OCI-LY1 (cell line): ENCODE results near the gene METRN.

Experiments used
- CTCF ChIP-seq: fragments of 200-600 bp; sonication (generic), shearing (Covaris generic); IDR thresholded peaks from 2 replicates; pipeline ENCODE4 v1.5.1; 2017; ENCODE audit warnings: mild to moderate bottlenecking, antibody characterized with exemption, low read length, moderate library complexity, mixed read lengths
- EZH2 ChIP-seq: fragments of 200-600 bp; sonication (generic), shearing (Covaris generic); IDR thresholded peaks from 2 replicates; pipeline ENCODE4 v1.8.0; 2017; ENCODE audit warnings: borderline replicate concordance, mixed run types, mild to moderate bottlenecking, antibody characterized with exemption, low read length, moderate library complexity, mixed read lengths

- TF ChIP-seq CTCF: no peak
- no peak for TF ChIP-seq EZH2
These were observed 20.6 kb upstream of the METRN start for GRCh38 chr16:694187-694862.
